ENCODE measurements around the gene PLEKHF1.

GRCh38 chr19:29626386-29626785 lies 38.9 kb upstream of the PLEKHF1 start:
- TF ChIP-seq, protein P1, sequence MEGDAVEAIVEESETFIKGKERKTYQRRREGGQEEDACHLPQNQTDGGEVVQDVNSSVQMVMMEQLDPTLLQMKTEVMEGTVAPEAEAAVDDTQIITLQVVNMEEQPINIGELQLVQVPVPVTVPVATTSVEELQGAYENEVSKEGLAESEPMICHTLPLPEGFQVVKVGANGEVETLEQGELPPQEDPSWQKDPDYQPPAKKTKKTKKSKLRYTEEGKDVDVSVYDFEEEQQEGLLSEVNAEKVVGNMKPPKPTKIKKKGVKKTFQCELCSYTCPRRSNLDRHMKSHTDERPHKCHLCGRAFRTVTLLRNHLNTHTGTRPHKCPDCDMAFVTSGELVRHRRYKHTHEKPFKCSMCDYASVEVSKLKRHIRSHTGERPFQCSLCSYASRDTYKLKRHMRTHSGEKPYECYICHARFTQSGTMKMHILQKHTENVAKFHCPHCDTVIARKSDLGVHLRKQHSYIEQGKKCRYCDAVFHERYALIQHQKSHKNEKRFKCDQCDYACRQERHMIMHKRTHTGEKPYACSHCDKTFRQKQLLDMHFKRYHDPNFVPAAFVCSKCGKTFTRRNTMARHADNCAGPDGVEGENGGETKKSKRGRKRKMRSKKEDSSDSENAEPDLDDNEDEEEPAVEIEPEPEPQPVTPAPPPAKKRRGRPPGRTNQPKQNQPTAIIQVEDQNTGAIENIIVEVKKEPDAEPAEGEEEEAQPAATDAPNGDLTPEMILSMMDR (IDR thresholded peaks at IDR 0.05; ENCODE audit: low read depth, low read length, poor library complexity, severe bottlenecking) = no peak
- TF ChIP-seq EZH2phosphoT487 (IDR thresholded peaks at IDR 0.05; ENCODE audit: borderline replicate concordance, low read length) = no peak

Measured in DOHH2 (cell line).